ENCODE data around the gene CRY2.

CRY2 gene

GRCh38 chr11:45833761-45834160 is 13.5 kb upstream of the CRY2 start:
- TF ChIP-seq BACH2 (CRISPR knock-in tag; IDR thresholded peaks at IDR 0.05; ENCODE audit: borderline replicate concordance): no peak
- TF ChIP-seq RARB (CRISPR knock-in tag; IDR thresholded peaks at IDR 0.05): no peak
- TF ChIP-seq ESRRG (CRISPR knock-in tag; IDR thresholded peaks at IDR 0.05): no peak
- TF ChIP-seq TOX (CRISPR knock-in tag; IDR thresholded peaks at IDR 0.05; ENCODE audit: borderline replicate concordance): no peak
- no peak for TF ChIP-seq ISL1 (CRISPR knock-in tag; IDR thresholded peaks at IDR 0.05)
- TF ChIP-seq GLIS3 (CRISPR knock-in tag; IDR thresholded peaks at IDR 0.05): no peak
- TF ChIP-seq ZFP30 (CRISPR knock-in tag; IDR thresholded peaks at IDR 0.05): no peak
- TF ChIP-seq PPARA (CRISPR knock-in tag; IDR thresholded peaks at IDR 0.05; ENCODE audit: borderline replicate concordance): no peak
- TF ChIP-seq ZC3H10 (CRISPR knock-in tag; IDR thresholded peaks at IDR 0.05): no peak
- TF ChIP-seq ZFP3 (CRISPR knock-in tag; IDR thresholded peaks at IDR 0.05): no peak
- TF ChIP-seq ARNTL (CRISPR knock-in tag; IDR thresholded peaks at IDR 0.05; ENCODE audit: borderline replicate concordance, low read depth): no peak
- no peak for TF ChIP-seq CSRNP3 (CRISPR knock-in tag; IDR thresholded peaks at IDR 0.05)
- no peak for TF ChIP-seq PATZ1 (CRISPR knock-in tag; IDR thresholded peaks at IDR 0.05; ENCODE audit: borderline replicate concordance)
- TF ChIP-seq OSR1 (CRISPR knock-in tag; IDR thresholded peaks at IDR 0.05): no peak
- no peak for TF ChIP-seq ZNF8 (CRISPR knock-in tag; IDR thresholded peaks at IDR 0.05)
- TF ChIP-seq TSHZ2 (CRISPR knock-in tag; IDR thresholded peaks at IDR 0.05): no peak
- ATAC-seq: no peak

GRCh38 chr11:45834298-45834756 is 12.9 kb upstream of the CRY2 start:
- ATAC-seq: no peak
- TF ChIP-seq ZC3H10 (CRISPR knock-in tag; IDR thresholded peaks at IDR 0.05) (no peak), TCF4 (CRISPR knock-in tag; IDR thresholded peaks at IDR 0.05; ENCODE audit: borderline replicate concordance) (no peak), CREB5 (CRISPR knock-in tag; IDR thresholded peaks at IDR 0.05; ENCODE audit: low read depth) (no peak), CSDC2 (CRISPR knock-in tag; IDR thresholded peaks at IDR 0.05) (no peak), ZNF565 (CRISPR knock-in tag; conservative IDR thresholded peaks at IDR 0.05; ENCODE audit: low read depth) (no peak), OSR1 (CRISPR knock-in tag; IDR thresholded peaks at IDR 0.05) (no peak), ARNTL (CRISPR knock-in tag; IDR thresholded peaks at IDR 0.05; ENCODE audit: borderline replicate concordance, low read depth) (no peak), GLIS3 (CRISPR knock-in tag; IDR thresholded peaks at IDR 0.05) (no peak), ISL1 (CRISPR knock-in tag; IDR thresholded peaks at IDR 0.05) (no peak), POU6F1 (CRISPR knock-in tag; IDR thresholded peaks at IDR 0.05; ENCODE audit: borderline replicate concordance, low read depth) (no peak), TSHZ2 (CRISPR knock-in tag; IDR thresholded peaks at IDR 0.05) (no peak), ZNF8 (CRISPR knock-in tag; IDR thresholded peaks at IDR 0.05) (no peak), ESRRG (CRISPR knock-in tag; IDR thresholded peaks at IDR 0.05) (no peak), ZFP30 (CRISPR knock-in tag; IDR thresholded peaks at IDR 0.05) (no peak), ZFP3 (CRISPR knock-in tag; IDR thresholded peaks at IDR 0.05) (no peak)

Measured in SK-N-SH treated with all-trans-retinoic acid at 6 μM for 48 hours (cell line).